Neural cell (in vitro differentiated cells): ENCODE measurements around the gene ZNF175. TPM values are rescaled to one million over a fixed set of nuclear protein-coding genes. Genes with fewer than 3 reads are reported as not detected.

Source experiments
- H2AFZ ChIP-seq: fragments of 200-600, 300-800 bp; sonication (generic), shearing (Covaris generic); 2 replicates; pipeline ENCODE4 v1.6.0; 2014; ENCODE audit warnings: low read depth, mild to moderate bottlenecking, antibody characterized with exemption, low read length, moderate library complexity
- H3F3A ChIP-seq: fragments of 200-600 bp; shearing (Covaris generic); 2 replicates; pipeline ENCODE4 v1.6.1; 2016; ENCODE audit warnings: mild to moderate bottlenecking, moderate library complexity, mixed read lengths, antibody characterized with exemption, low read length; ENCODE audit not compliant: insufficient read depth, poor library complexity, severe bottlenecking
- H3K27ac ChIP-seq: fragments of 200-600, 300-800 bp; sonication (generic), shearing (Covaris generic); 2 replicates; pipeline ENCODE4 v1.5.1; 2014; ENCODE audit warnings: mild to moderate bottlenecking, low read length, moderate library complexity
- H3K27me3 ChIP-seq: fragments of 300-800, 200-600 bp; sonication (generic), shearing (Covaris generic); 2 replicates; pipeline ENCODE4 v1.6.0; 2014; ENCODE audit warnings: mild to moderate bottlenecking, low read depth, low read length, moderate library complexity; ENCODE audit not compliant: insufficient read depth
- H3K36me3 ChIP-seq: fragments of 300-800, 200-600 bp; sonication (generic), shearing (Covaris generic); 2 replicates; pipeline ENCODE4 v1.5.1; 2014; ENCODE audit warnings: mild to moderate bottlenecking, antibody characterized with exemption, low read length, moderate library complexity; ENCODE audit not compliant: insufficient read depth
- H3K4me2 ChIP-seq: fragments of 300-800, 200-600 bp; sonication (generic), shearing (Covaris generic); 2 replicates; pipeline ENCODE4 v1.6.0; 2014; ENCODE audit warnings: mild to moderate bottlenecking, low read length
- H3K4me3 ChIP-seq: fragments of 300-800, 200-600 bp; sonication (generic), shearing (Covaris generic); 2 replicates; pipeline ENCODE4 v1.5.1; 2014; ENCODE audit warnings: mild to moderate bottlenecking, low read length, moderate library complexity
- H3K79me2 ChIP-seq: fragments of 200-600 bp; shearing (Covaris generic); replicated peaks from 2 replicates; pipeline ENCODE4 v1.6.0; 2014; ENCODE audit warnings: mild to moderate bottlenecking, low read length, moderate library complexity; ENCODE audit not compliant: insufficient read depth
- H3K9ac ChIP-seq: fragments of 300-800, 200-600 bp; sonication (generic), shearing (Covaris generic); 2 replicates; pipeline ENCODE4 v1.6.1; 2016; ENCODE audit warnings: mild to moderate bottlenecking, low read length, mixed read lengths
- H3K9me2 ChIP-seq: fragments of 200-600 bp; shearing (Covaris generic); 2 replicates; pipeline ENCODE4 v1.6.1; 2016; ENCODE audit warnings: mild to moderate bottlenecking, low read length, mixed read lengths; ENCODE audit not compliant: insufficient read depth
- H3K9me3 ChIP-seq: fragments of 200-600, 300-800 bp; sonication (generic), shearing (Covaris generic); 2 replicates; pipeline ENCODE4 v1.6.1; 2016; ENCODE audit warnings: mild to moderate bottlenecking, mixed run types, low read length, moderate library complexity, mixed read lengths
- H4K20me1 ChIP-seq: fragments of 200-600 bp; shearing (Covaris generic); 2 replicates; pipeline ENCODE4 v1.6.1; 2016; ENCODE audit warnings: mild to moderate bottlenecking, mixed run types; ENCODE audit not compliant: insufficient read depth
- EP300 ChIP-seq: fragments of 450-650 bp; conservative IDR thresholded peaks from 2 replicates; pipeline ENCODE4 v1.6.1; 2014; ENCODE audit warnings: antibody characterized with exemption, mild to moderate bottlenecking, moderate library complexity; ENCODE audit not compliant: poor library complexity, severe bottlenecking
- EZH2 ChIP-seq: fragments of 200-600, 300-800 bp; shearing (Covaris generic), sonication (generic); IDR thresholded peaks from 2 replicates; pipeline ENCODE4 v1.6.1; 2014; ENCODE audit warnings: antibody characterized with exemption, low read length, borderline replicate concordance, mild to moderate bottlenecking; ENCODE audit not compliant: insufficient read depth, poor library complexity, severe bottlenecking
- MXI1 ChIP-seq: fragments of 450-650 bp; conservative IDR thresholded peaks from 2 replicates; pipeline ENCODE4 v1.6.1; 2014; ENCODE audit warnings: antibody characterized with exemption, mild to moderate bottlenecking; ENCODE audit not compliant: poor library complexity, severe bottlenecking
- POLR2AphosphoS5 ChIP-seq: IDR thresholded peaks from 2 replicates; pipeline ENCODE4 v1.6.1; 2012
- RAD21 ChIP-seq: fragments of 450-650 bp; conservative IDR thresholded peaks from 2 replicates; pipeline ENCODE4 v1.6.1; 2014; ENCODE audit warnings: antibody characterized with exemption, mild to moderate bottlenecking, moderate library complexity
- SMC3 ChIP-seq: fragments of 450-650 bp; conservative IDR thresholded peaks from 2 replicates; pipeline ENCODE4 v1.6.1; 2014; ENCODE audit warnings: antibody characterized with exemption, mild to moderate bottlenecking, moderate library complexity; ENCODE audit not compliant: poor library complexity
- TAF1 ChIP-seq: IDR thresholded peaks from 2 replicates; pipeline ENCODE4 v1.6.1; 2012; ENCODE audit warnings: low read depth
- polyA plus RNA-seq: library from polyadenylated mRNA; depleted of rRNA; stranded (reverse); fragments of >200 nt; gene quantifications from 2 replicates; pipeline ENCODE4 v1.2.3, GENCODE V29; 2014
- TF ChIP-seq, protein P1 (sequence below): fragments of 450-650 bp; IDR thresholded peaks from 2 replicates; pipeline ENCODE4 v1.5.1; 2014; ENCODE audit warnings: antibody characterized with exemption, mild to moderate bottlenecking, moderate library complexity; ENCODE audit not compliant: poor library complexity, severe bottlenecking
- TF ChIP-seq, protein P2 (sequence below): IDR thresholded peaks from 2 replicates; pipeline ENCODE4 v1.6.1; 2012; ENCODE audit warnings: borderline replicate concordance

ZNF175 gene
- polyA plus RNA-seq, 1 donor from 2014 or later, result 10.9 TPM

DNA sequence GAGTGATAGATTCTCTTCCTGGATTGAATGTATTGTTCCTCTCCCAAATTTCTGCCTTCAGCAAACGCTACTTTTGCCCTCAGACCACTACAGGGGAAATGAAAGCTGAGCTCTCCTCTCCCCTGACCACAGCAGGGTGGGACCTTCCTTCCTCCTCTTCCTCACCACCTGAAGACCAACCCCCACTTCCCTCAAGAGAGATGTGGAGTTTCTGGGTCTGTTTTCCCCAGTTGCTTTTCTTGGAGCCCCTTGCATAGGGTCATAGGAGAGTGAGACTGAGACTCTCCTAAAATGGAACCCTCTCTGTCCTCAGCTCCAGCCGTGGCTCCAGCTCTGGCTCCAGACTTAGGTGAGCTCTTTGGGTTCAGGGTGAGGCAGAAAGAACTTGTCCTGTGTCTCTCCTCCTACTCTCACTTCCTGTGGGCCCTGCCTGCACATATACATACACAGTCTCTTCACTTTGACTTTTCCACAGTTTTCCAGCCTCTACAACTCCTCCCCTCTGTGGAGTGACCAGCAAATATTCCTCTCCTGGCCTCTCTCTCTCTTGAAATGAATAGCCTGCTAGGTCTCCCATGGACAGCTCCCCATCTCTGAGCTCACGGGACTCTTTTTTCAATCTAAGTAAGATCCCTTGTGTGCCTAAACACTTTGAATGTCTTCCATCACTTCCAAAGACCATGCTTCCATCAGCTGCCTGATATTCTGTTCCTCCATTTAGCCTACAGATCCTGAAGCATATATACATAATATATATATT is 19.2 kb upstream of the ZNF175 start:
- Histone ChIP-seq H3K27me3 (peaks cover 4% of the 10 kb centered on the region), H3K36me3 (no peaks in the 10 kb centered on the region), H3K79me2 (no peaks in the 10 kb centered on the region), H3K9me2 (no peaks in the 10 kb centered on the region), H3K27ac (no peak overlapping the region), H3K4me2 (no peak overlapping the region), H4K20me1 (no peaks in the 10 kb centered on the region), H3K9ac (no peak overlapping the region), H3K9me3 (no peaks in the 10 kb centered on the region), H3F3A (no peaks in the 10 kb centered on the region), H3K4me3 (no peak overlapping the region), H2AFZ (no peak overlapping the region)
- TF ChIP-seq, protein P1, sequence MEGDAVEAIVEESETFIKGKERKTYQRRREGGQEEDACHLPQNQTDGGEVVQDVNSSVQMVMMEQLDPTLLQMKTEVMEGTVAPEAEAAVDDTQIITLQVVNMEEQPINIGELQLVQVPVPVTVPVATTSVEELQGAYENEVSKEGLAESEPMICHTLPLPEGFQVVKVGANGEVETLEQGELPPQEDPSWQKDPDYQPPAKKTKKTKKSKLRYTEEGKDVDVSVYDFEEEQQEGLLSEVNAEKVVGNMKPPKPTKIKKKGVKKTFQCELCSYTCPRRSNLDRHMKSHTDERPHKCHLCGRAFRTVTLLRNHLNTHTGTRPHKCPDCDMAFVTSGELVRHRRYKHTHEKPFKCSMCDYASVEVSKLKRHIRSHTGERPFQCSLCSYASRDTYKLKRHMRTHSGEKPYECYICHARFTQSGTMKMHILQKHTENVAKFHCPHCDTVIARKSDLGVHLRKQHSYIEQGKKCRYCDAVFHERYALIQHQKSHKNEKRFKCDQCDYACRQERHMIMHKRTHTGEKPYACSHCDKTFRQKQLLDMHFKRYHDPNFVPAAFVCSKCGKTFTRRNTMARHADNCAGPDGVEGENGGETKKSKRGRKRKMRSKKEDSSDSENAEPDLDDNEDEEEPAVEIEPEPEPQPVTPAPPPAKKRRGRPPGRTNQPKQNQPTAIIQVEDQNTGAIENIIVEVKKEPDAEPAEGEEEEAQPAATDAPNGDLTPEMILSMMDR, result no peak
- TF ChIP-seq POLR2AphosphoS5 (no peak), MXI1 (no peak), EP300 (no peak), SMC3 (no peak), EZH2 (no peak), RAD21 (no peak), TAF1 (no peak)
- TF ChIP-seq, protein P2, sequence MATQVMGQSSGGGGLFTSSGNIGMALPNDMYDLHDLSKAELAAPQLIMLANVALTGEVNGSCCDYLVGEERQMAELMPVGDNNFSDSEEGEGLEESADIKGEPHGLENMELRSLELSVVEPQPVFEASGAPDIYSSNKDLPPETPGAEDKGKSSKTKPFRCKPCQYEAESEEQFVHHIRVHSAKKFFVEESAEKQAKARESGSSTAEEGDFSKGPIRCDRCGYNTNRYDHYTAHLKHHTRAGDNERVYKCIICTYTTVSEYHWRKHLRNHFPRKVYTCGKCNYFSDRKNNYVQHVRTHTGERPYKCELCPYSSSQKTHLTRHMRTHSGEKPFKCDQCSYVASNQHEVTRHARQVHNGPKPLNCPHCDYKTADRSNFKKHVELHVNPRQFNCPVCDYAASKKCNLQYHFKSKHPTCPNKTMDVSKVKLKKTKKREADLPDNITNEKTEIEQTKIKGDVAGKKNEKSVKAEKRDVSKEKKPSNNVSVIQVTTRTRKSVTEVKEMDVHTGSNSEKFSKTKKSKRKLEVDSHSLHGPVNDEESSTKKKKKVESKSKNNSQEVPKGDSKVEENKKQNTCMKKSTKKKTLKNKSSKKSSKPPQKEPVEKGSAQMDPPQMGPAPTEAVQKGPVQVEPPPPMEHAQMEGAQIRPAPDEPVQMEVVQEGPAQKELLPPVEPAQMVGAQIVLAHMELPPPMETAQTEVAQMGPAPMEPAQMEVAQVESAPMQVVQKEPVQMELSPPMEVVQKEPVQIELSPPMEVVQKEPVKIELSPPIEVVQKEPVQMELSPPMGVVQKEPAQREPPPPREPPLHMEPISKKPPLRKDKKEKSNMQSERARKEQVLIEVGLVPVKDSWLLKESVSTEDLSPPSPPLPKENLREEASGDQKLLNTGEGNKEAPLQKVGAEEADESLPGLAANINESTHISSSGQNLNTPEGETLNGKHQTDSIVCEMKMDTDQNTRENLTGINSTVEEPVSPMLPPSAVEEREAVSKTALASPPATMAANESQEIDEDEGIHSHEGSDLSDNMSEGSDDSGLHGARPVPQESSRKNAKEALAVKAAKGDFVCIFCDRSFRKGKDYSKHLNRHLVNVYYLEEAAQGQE, result no peak

DNA sequence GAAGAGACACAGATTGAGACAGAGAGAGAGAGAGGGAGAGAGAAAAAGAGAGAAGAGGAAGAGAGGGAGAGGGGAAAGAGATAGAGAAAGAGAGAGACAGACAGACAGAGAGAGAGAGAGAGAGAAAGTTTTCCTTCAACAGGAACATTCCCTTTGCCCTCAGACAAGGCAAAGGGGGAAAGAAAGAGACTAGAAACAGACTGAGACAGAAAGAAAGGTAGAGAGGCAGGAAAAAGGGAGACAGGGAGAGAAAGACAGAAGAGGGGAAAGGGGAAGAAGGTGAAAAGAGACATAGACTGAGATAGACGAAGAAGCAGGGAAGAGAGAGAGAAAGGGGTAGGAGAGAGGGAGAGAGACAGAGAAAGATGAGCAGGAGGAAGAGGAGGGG is 18.5 kb upstream of the ZNF175 start:
- H3K36me3 ChIP-seq, result no peaks in the 10 kb centered on the region
- H3K27ac ChIP-seq, result no peak overlapping the region
- H3K27me3 ChIP-seq, result peaks cover 4% of the 10 kb centered on the region
- H2AFZ ChIP-seq, result no peak overlapping the region
- no peak for TF ChIP-seq POLR2AphosphoS5
- TF ChIP-seq, protein P1, result no peak
- no peak for TF ChIP-seq EP300
- no peak for TF ChIP-seq EZH2
- TF ChIP-seq TAF1, result no peak
- no peaks in the 10 kb centered on the region for H4K20me1 ChIP-seq
- no peaks in the 10 kb centered on the region for H3F3A ChIP-seq
- no peak overlapping the region for H3K4me2 ChIP-seq
- H3K4me3 ChIP-seq, result no peak overlapping the region
- no peaks in the 10 kb centered on the region for H3K9me2 ChIP-seq
- no peak overlapping the region for H3K9ac ChIP-seq
- H3K79me2 ChIP-seq, result no peaks in the 10 kb centered on the region
- H3K9me3 ChIP-seq, result no peaks in the 10 kb centered on the region
